PC-3 (cell line): Measurements from ENCODE around the gene MRPL40. TPM values are rescaled to one million over a fixed set of nuclear protein-coding genes. Genes with fewer than 3 reads are reported as not detected.

ENCODE experiments used
- ATAC-seq: fragments of 200-7000 bp; cut with Tn5 transposase; 2 replicates; pipeline ENCODE4 v1.9.1; 2020; ENCODE audit warnings: mild to moderate bottlenecking, moderate library complexity
- BruUV-seq: library from RNA; stranded (reverse); fragments of 400-500 nt; replicated peaks from 2 replicates; lab custom pipeline; 2021; lab: Mats Ljungman, UMichigan
- CTCF ChIA-PET: fragments of 300-600 bp; sonication (Branson Sonifier 250); formaldehyde crosslinking; loops from one replicate; lab custom pipeline; 2022; ENCODE audit warnings: antibody characterized with exemption; lab: Charles Lee
- POLR2A ChIA-PET: fragments of 300-600 bp; sonication (Branson Sonifier 250); formaldehyde crosslinking; loops from one replicate; lab custom pipeline; 2022; ENCODE audit warnings: antibody characterized with exemption; ENCODE audit not compliant: unreplicated experiment; lab: Charles Lee
- DNase-seq: peaks from one replicate; pipeline ENCODE4 v3.0.0-alpha.2; 2015
- H2AFZ ChIP-seq: fragments of 300-600 bp; sonication (generic); 2 replicates; pipeline ENCODE4 v1.6.0; 2016; ENCODE audit warnings: antibody characterized with exemption, low read length
- H3F3A ChIP-seq: fragments of 300-600 bp; sonication (generic); one replicate; pipeline ENCODE4 v1.6.0; 2017; ENCODE audit warnings: antibody characterized with exemption, low read length, control low read depth, mild to moderate bottlenecking; ENCODE audit not compliant: unreplicated experiment
- H3K27ac ChIP-seq: fragments of 300-600 bp; sonication (generic); 2 replicates; pipeline ENCODE4 v1.5.1; 2016; ENCODE audit warnings: mild to moderate bottlenecking, low read length
- H3K27me3 ChIP-seq: fragments of 300-600 bp; sonication (generic); 2 replicates; pipeline ENCODE4 v1.6.1; 2016; ENCODE audit warnings: low read length, mixed read lengths
- H3K36me3 ChIP-seq: fragments of 300-600 bp; sonication (generic); 2 replicates; pipeline ENCODE4 v1.6.1; 2016; ENCODE audit warnings: low read depth, mixed run types, low read length, mixed read lengths
- H3K4me1 ChIP-seq: fragments of 300-600 bp; sonication (generic); 2 replicates; pipeline ENCODE4 v1.5.1; 2016; ENCODE audit warnings: low read length; ENCODE audit not compliant: insufficient read depth
- H3K4me2 ChIP-seq: fragments of 300-600 bp; sonication (generic); 2 replicates; pipeline ENCODE4 v1.6.0; 2016; ENCODE audit warnings: low read length
- H3K4me3 ChIP-seq: fragments of 300-600 bp; sonication (generic); 2 replicates; pipeline ENCODE4 v1.5.1; 2016; ENCODE audit warnings: mild to moderate bottlenecking, low read length, mixed read lengths
- H3K79me2 ChIP-seq: fragments of 300-600 bp; sonication (generic); 2 replicates; pipeline ENCODE4 v1.6.1; 2017; ENCODE audit warnings: low read length, mixed read lengths
- H3K9ac ChIP-seq: fragments of 300-600 bp; sonication (generic); 2 replicates; pipeline ENCODE4 v1.6.0; 2016; ENCODE audit warnings: mild to moderate bottlenecking, low read length
- H3K9me2 ChIP-seq: fragments of 300-600 bp; sonication (generic); replicated peaks from 2 replicates; pipeline ENCODE4 v1.6.1; 2016; ENCODE audit warnings: mixed run types, low read length, mixed read lengths
- H3K9me3 ChIP-seq: fragments of 300-600 bp; sonication (generic); 2 replicates; pipeline ENCODE4 v1.6.1; 2016; ENCODE audit warnings: low read length, mixed read lengths
- H4K20me1 ChIP-seq: fragments of 300-600 bp; sonication (generic); 2 replicates; pipeline ENCODE4 v1.6.1; 2016; ENCODE audit warnings: low read length, mixed read lengths
- EZH2 ChIP-seq: fragments of 300-600 bp; sonication (generic); IDR thresholded peaks from one replicate; pipeline ENCODE4 v1.6.1; 2017; ENCODE audit warnings: antibody characterized with exemption, mild to moderate bottlenecking, low read length; ENCODE audit not compliant: unreplicated experiment
- EZH2phosphoT487 ChIP-seq: fragments of 300-600 bp; sonication (generic); IDR thresholded peaks from 2 replicates; pipeline ENCODE4 v1.6.1; 2018; ENCODE audit warnings: mild to moderate bottlenecking, antibody characterized with exemption, low read length, borderline replicate concordance
- intact Hi-C: fragments of 100-400 bp; cut with micrococcal nuclease; formaldehyde crosslinking; loops from 2 replicates; pipeline ENCODE4 v1.9.0; 2023
- total RNA-seq: library from RNA; depleted of rRNA; stranded (reverse); fragments of >200 nt; gene quantifications from 2 replicates; pipeline ENCODE4 v1.2.3, GENCODE V29; 2014
- TF ChIP-seq, protein P1 (sequence below): fragments of 300-600 bp; sonication (generic); conservative IDR thresholded peaks from 2 replicates; pipeline ENCODE4 v1.5.1; 2017; ENCODE audit warnings: antibody characterized with exemption, low read depth, mild to moderate bottlenecking, low read length

Gene MRPL40
- total RNA-seq, 1 experiment from 2014 or later: 55.1 TPM

DNA sequence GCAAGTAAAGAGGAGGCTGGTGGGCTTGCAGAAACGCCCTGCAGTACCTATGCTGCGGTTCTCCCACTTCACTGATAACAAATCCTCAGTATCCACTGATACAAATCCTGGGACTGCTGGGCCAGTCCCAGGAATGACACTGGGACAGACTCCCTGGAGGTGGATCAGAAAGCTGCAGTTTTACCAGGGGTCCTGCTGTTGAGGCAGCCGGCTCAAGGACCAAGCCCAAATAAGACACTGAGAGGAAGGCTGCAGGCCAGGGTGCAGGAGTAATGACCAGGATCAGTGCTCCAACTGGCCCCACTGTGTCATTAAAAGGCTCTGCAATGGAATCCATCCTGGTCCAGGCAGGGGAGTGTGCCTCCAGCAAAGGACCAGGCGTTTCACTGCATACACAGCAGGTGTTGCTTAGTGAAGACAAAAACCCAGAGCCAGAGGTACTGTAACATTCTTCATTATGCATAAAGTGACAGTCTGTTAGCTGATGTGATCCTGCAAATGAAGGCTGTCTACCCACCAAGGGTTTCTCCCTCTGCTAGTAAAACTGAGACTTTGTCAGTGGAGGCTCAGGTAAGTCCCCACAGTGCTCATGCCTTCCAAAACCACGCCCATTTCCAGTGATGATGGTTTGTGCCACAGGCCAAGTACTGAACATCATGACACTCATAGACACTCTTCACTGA lies 16.5 kb downstream of the MRPL40 start:
- intact Hi-C loops: no loop called here
- BruUV-seq: no TSS peak
- Histone ChIP-seq H4K20me1 (no peaks in the 10 kb centered on the region), H3K36me3 (peaks cover 15% of the 10 kb centered on the region; the same call in 1 of the 2 replicates), H2AFZ (no peak overlapping the region), H3F3A (no peaks in the 10 kb centered on the region), H3K79me2 (peaks cover 33% of the 10 kb centered on the region), H3K4me1 (peaks cover 12% of the 10 kb centered on the region), H3K27me3 (no peaks in the 10 kb centered on the region), H3K9ac (no peak overlapping the region), H3K27ac (no peak overlapping the region), H3K4me2 (peak overlapping the region; percentile 80; the same call in 1 of the 2 replicates), H3K4me3 (no peak overlapping the region), H3K9me2 (no peaks in the 10 kb centered on the region), H3K9me3 (no peaks in the 10 kb centered on the region)
- ChIA-PET CTCF (no interaction called here), POLR2A (no interaction called here)
- ATAC-seq (no peak), DNase-seq (no peak)
- TF ChIP-seq, protein P1, sequence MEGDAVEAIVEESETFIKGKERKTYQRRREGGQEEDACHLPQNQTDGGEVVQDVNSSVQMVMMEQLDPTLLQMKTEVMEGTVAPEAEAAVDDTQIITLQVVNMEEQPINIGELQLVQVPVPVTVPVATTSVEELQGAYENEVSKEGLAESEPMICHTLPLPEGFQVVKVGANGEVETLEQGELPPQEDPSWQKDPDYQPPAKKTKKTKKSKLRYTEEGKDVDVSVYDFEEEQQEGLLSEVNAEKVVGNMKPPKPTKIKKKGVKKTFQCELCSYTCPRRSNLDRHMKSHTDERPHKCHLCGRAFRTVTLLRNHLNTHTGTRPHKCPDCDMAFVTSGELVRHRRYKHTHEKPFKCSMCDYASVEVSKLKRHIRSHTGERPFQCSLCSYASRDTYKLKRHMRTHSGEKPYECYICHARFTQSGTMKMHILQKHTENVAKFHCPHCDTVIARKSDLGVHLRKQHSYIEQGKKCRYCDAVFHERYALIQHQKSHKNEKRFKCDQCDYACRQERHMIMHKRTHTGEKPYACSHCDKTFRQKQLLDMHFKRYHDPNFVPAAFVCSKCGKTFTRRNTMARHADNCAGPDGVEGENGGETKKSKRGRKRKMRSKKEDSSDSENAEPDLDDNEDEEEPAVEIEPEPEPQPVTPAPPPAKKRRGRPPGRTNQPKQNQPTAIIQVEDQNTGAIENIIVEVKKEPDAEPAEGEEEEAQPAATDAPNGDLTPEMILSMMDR: no peak
- TF ChIP-seq EZH2phosphoT487 (no peak), EZH2 (no peak)

DNA sequence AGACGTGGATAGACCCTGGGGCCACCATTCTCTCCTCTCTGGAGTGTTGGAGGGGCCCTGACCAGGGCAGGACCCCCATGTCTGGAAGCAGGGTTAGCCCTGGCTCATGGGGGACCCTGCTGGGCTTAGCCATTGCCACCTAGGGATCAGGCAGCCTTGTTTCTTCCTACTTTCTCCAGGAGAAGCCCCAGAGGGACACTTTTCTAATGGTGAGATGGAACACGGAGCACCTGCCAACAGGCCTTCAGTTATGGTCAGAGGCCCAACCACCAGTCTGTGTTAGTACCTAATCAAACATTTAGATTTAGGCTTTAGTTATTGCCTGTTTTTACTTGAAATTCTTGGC lies 17.1 kb downstream of the MRPL40 start:
- no peak overlapping the region for H3K4me2 ChIP-seq
- POLR2A ChIA-PET: no interaction called here
- no peak overlapping the region for H3K4me3 ChIP-seq
- H4K20me1 ChIP-seq: no peaks in the 10 kb centered on the region
- BruUV-seq: no TSS peak
- H3K27ac ChIP-seq: no peak overlapping the region
- TF ChIP-seq EZH2 (no peak), EZH2phosphoT487 (no peak)
- TF ChIP-seq, protein P1: no peak
- CTCF ChIA-PET: no interaction called here
- no peak for DNase-seq
- intact Hi-C loops: no loop called here
- H3K27me3 ChIP-seq: no peaks in the 10 kb centered on the region
- H2AFZ ChIP-seq: no peak overlapping the region
- peaks cover 12% of the 10 kb centered on the region for H3K4me1 ChIP-seq
- H3K9me3 ChIP-seq: no peaks in the 10 kb centered on the region
- H3F3A ChIP-seq: no peaks in the 10 kb centered on the region
- no peaks in the 10 kb centered on the region for H3K9me2 ChIP-seq
- peaks cover 16% of the 10 kb centered on the region; the same call in 1 of the 2 replicates for H3K36me3 ChIP-seq
- H3K9ac ChIP-seq: no peak overlapping the region
- ATAC-seq: no peak
- H3K79me2 ChIP-seq: peaks cover 28% of the 10 kb centered on the region

DNA sequence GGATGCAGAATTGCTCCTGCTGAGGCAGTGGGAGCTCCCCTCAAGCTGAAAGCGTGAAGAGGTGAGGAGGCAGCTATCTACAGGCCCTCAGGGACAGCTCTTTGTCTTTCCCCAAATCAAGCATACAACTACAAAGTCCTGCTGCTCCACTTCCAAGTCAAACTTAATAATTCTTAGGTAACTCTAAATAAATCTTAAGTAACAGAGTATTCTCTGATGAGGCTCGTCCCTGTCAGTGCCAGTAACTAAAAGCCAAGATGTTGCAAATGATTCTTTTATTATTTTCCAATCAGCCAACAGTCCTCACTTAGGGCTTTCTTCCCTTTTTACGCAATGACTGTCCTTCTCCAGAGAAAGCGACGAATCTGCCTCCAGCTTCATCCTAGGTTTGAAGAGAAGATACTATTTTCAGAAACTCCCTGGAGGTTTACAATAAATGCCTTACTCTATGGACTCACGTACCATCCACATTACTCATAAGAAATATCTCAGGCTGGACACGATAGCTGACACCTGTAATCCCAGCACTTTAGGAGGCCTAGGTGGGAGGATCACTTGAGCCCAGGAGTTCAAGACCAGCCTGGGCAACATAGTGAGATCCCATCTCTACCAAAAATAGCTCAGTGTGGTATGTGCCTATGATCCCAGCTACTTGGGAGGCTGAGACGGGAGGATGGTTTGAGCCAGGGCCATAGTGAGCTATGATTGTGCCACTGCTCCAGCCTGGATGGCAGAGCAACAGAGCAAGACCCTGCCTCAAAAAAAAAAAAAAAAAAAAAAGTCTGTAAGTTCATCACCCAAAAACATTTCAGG lies 18.2 kb downstream of the MRPL40 start:
- no TSS peak for BruUV-seq
- H3K4me1 ChIP-seq: peaks cover 12% of the 10 kb centered on the region
- H3K9ac ChIP-seq: no peak overlapping the region
- no peaks in the 10 kb centered on the region for H3K27me3 ChIP-seq
- no peaks in the 10 kb centered on the region for H3K9me2 ChIP-seq
- H3K79me2 ChIP-seq: peaks cover 16% of the 10 kb centered on the region
- H3K9me3 ChIP-seq: no peaks in the 10 kb centered on the region
- TF ChIP-seq EZH2phosphoT487 (no peak), EZH2 (no peak)
- TF ChIP-seq, protein P1: no peak
- no peaks in the 10 kb centered on the region for H3F3A ChIP-seq
- no peaks in the 10 kb centered on the region for H4K20me1 ChIP-seq
- peaks cover 20% of the 10 kb centered on the region; the same call in 1 of the 2 replicates for H3K36me3 ChIP-seq
- H2AFZ ChIP-seq: no peak overlapping the region
- intact Hi-C loops: no loop called here
- ChIA-PET CTCF (no interaction called here), POLR2A (no interaction called here)
- H3K27ac ChIP-seq: no peak overlapping the region
- H3K4me2 ChIP-seq: no peak overlapping the region
- ATAC-seq (no peak), DNase-seq (no peak)
- H3K4me3 ChIP-seq: no peak overlapping the region
